ENCODE data around the gene NR5A2. TPM values are rescaled to one million over a fixed set of nuclear protein-coding genes. Genes with fewer than 3 reads are reported as not detected.

The NR5A2 gene
- total RNA-seq, 2 donors from 2014 or later: 0.62 to 1.7 TPM

- no peaks in the 10 kb centered on the region for H3K36me3 ChIP-seq (ENCODE audit: control insufficient read depth, insufficient read depth, low read length)
- no peaks in the 10 kb centered on the region for H3K27me3 ChIP-seq (ENCODE audit: control insufficient read depth, insufficient read depth, low read length, poor library complexity, severe bottlenecking)
- no peak overlapping the region for H3K27ac ChIP-seq (ENCODE audit: low read depth, low read length)
- no peak for DNase-seq
- H3K4me1 ChIP-seq (ENCODE audit: control insufficient read depth, insufficient read depth, low read length): no peaks in the 10 kb centered on the region
- no peaks in the 10 kb centered on the region for H3K9me3 ChIP-seq (ENCODE audit: control insufficient read depth, low read length)
- H3K9me3 Mint-ChIP-seq: no peaks in the 10 kb centered on the region
- no peak for TF ChIP-seq CTCF (conservative IDR thresholded peaks at IDR 0.05)
- no peak overlapping the region for H3K4me3 ChIP-seq (ENCODE audit: low read length)
- no CpG with 5 or more reads among the region's 1 CpG for WGBS, 2 experiments (ENCODE audit: insufficient coverage in 1 of 2, insufficient read length in 1 of 2)
- no peaks in the 10 kb centered on the region for H3K36me3 Mint-ChIP-seq (ENCODE audit: low read depth)
- no peaks in the 10 kb centered on the region for H3K27me3 Mint-ChIP-seq (ENCODE audit: insufficient read depth)
- no peak overlapping the region for H3K9ac ChIP-seq (ENCODE audit: extremely low read depth, low read length, poor library complexity, severe bottlenecking)
- H3K4me3 Mint-ChIP-seq: no peak overlapping the region
- H3K27ac Mint-ChIP-seq: no peak overlapping the region
- peaks cover 4% of the 10 kb centered on the region for H3K4me1 Mint-ChIP-seq
Observed at GRCh38 chr1:200116324-200116723, 88.8 kb downstream of the NR5A2 start.

GRCh38 chr1:200118779-200119505, 91.4 kb downstream of the NR5A2 start:
- Histone ChIP-seq H3K9ac (ENCODE audit: extremely low read depth, low read length, poor library complexity, severe bottlenecking) (no peak overlapping the region), H3K27me3 (ENCODE audit: control insufficient read depth, insufficient read depth, low read length, poor library complexity, severe bottlenecking) (no peaks in the 10 kb centered on the region), H3K4me3 (ENCODE audit: low read length) (no peak overlapping the region), H3K4me1 (ENCODE audit: control insufficient read depth, insufficient read depth, low read length) (no peaks in the 10 kb centered on the region), H3K36me3 (ENCODE audit: control insufficient read depth, insufficient read depth, low read length) (no peaks in the 10 kb centered on the region), H3K9me3 (ENCODE audit: control insufficient read depth, low read length) (no peaks in the 10 kb centered on the region), H3K27ac (ENCODE audit: low read depth, low read length) (no peak overlapping the region)
- no peaks in the 10 kb centered on the region for H3K9me3 Mint-ChIP-seq
- no peak for DNase-seq
- no peak overlapping the region for H3K4me3 Mint-ChIP-seq
- H3K27me3 Mint-ChIP-seq (ENCODE audit: insufficient read depth): no peaks in the 10 kb centered on the region
- peaks cover 4% of the 10 kb centered on the region for H3K4me1 Mint-ChIP-seq
- H3K36me3 Mint-ChIP-seq (ENCODE audit: low read depth): peaks cover under 1% of the 10 kb centered on the region
- 92 to 93% methylated on average over 3 of the region's 3 CpGs for WGBS, 2 experiments (ENCODE audit: insufficient coverage in 1 of 2, insufficient read length in 1 of 2)
- TF ChIP-seq CTCF (conservative IDR thresholded peaks at IDR 0.05): no peak
- H3K27ac Mint-ChIP-seq: no peak overlapping the region

- Histone ChIP-seq H3K9me3 (ENCODE audit: control insufficient read depth, low read length) (no peaks in the 10 kb centered on the region), H3K27me3 (ENCODE audit: control insufficient read depth, insufficient read depth, low read length, poor library complexity, severe bottlenecking) (no peaks in the 10 kb centered on the region), H3K27ac (ENCODE audit: low read depth, low read length) (no peak overlapping the region), H3K36me3 (ENCODE audit: control insufficient read depth, insufficient read depth, low read length) (no peaks in the 10 kb centered on the region), H3K4me3 (ENCODE audit: low read length) (no peak overlapping the region), H3K9ac (ENCODE audit: extremely low read depth, low read length, poor library complexity, severe bottlenecking) (no peak overlapping the region), H3K4me1 (ENCODE audit: control insufficient read depth, insufficient read depth, low read length) (no peaks in the 10 kb centered on the region)
- Mint-ChIP-seq H3K27me3 (ENCODE audit: insufficient read depth) (no peaks in the 10 kb centered on the region), H3K9me3 (no peaks in the 10 kb centered on the region), H3K4me1 (peaks cover 4% of the 10 kb centered on the region), H3K27ac (no peak overlapping the region), H3K36me3 (ENCODE audit: low read depth) (peaks cover 2% of the 10 kb centered on the region), H3K4me3 (no peak overlapping the region)
- no peak for TF ChIP-seq CTCF (conservative IDR thresholded peaks at IDR 0.05)
- no peak for DNase-seq
Observed at GRCh38 chr1:200121421-200121820, 93.9 kb downstream of the NR5A2 start.
